Osteoblast (primary cell): ENCODE data around the gene OPTN. TPM values are rescaled to one million over a fixed set of nuclear protein-coding genes. Genes with fewer than 3 reads are reported as not detected.
A peak's percentile ranks its signal among the peaks of the same experiment; 100 is the strongest.

Source experiments
- DNase-seq: peaks from one replicate; pipeline ENCODE4 v3.0.0; 2011; ENCODE audit warnings: low spot score, mixed read lengths; ENCODE audit not compliant: insufficient read length; ENCODE audit errors: missing footprints
- H2AFZ ChIP-seq: 2 replicates; pipeline ENCODE4 v1.6.0; 2011; ENCODE audit warnings: mild to moderate bottlenecking, low read length
- H3K27ac ChIP-seq: 2 replicates; pipeline ENCODE4 v1.5.1; 2011; ENCODE audit warnings: mild to moderate bottlenecking, low read depth, low read length, moderate library complexity
- H3K27me3 ChIP-seq: 2 replicates; pipeline ENCODE4 v1.6.0; 2012; ENCODE audit warnings: mild to moderate bottlenecking, control low read depth, inconsistent platforms, low read length, moderate library complexity; ENCODE audit not compliant: insufficient read depth
- H3K36me3 ChIP-seq: 2 replicates; pipeline ENCODE4 v1.5.1; 2011; ENCODE audit warnings: mild to moderate bottlenecking, low read length, control low read depth, moderate library complexity; ENCODE audit not compliant: insufficient read depth
- H3K4me1 ChIP-seq: 2 replicates; pipeline ENCODE4 v1.5.1; 2011; ENCODE audit warnings: mild to moderate bottlenecking, low read length, control low read depth, moderate library complexity; ENCODE audit not compliant: insufficient read depth
- H3K4me2 ChIP-seq: 2 replicates; pipeline ENCODE4 v1.6.0; 2011; ENCODE audit warnings: mild to moderate bottlenecking, low read length; ENCODE audit not compliant: insufficient read depth
- H3K4me3 ChIP-seq: fragments of 200-600 bp; sonication (generic); 3 replicates; pipeline ENCODE4 v1.5.1; 2012; ENCODE audit warnings: mild to moderate bottlenecking, low read length, inconsistent platforms; ENCODE audit not compliant: insufficient read depth
- H3K79me2 ChIP-seq: 2 replicates; pipeline ENCODE4 v1.6.0; 2012; ENCODE audit warnings: mild to moderate bottlenecking, low read length, control low read depth, inconsistent platforms; ENCODE audit not compliant: insufficient read depth
- H3K9me3 ChIP-seq: 2 replicates; pipeline ENCODE4 v1.5.1; 2011; ENCODE audit warnings: low read depth, low read length, control low read depth
- H4K20me1 ChIP-seq: 2 replicates; pipeline ENCODE4 v1.6.0; 2012; ENCODE audit warnings: mild to moderate bottlenecking, low read length, control low read depth; ENCODE audit not compliant: insufficient read depth
- total RNA-seq: library from RNA; depleted of rRNA; stranded (reverse); fragments of >200 nt; gene quantifications from 2 replicates; pipeline ENCODE4 v1.2.3, GENCODE V29; 2012
- TF ChIP-seq, protein P1 (sequence below): IDR thresholded peaks from 2 replicates; pipeline ENCODE4 v1.5.1; 2011; ENCODE audit warnings: mild to moderate bottlenecking, low read depth, low read length, moderate library complexity; ENCODE audit errors: extremely low read depth

Gene OPTN
- total RNA-seq, 1 donor = 140 TPM

- Histone ChIP-seq H2AFZ (no peak overlapping the region), H3K27ac (no peak overlapping the region), H3K4me3 (no peak overlapping the region), H4K20me1 (no peaks in the 10 kb centered on the region), H3K9me3 (no peaks in the 10 kb centered on the region), H3K27me3 (no peaks in the 10 kb centered on the region), H3K4me1 (no peaks in the 10 kb centered on the region), H3K4me2 (no peak overlapping the region), H3K79me2 (no peaks in the 10 kb centered on the region), H3K36me3 (no peaks in the 10 kb centered on the region)
- DNase-seq = no peak
- TF ChIP-seq, protein P1, sequence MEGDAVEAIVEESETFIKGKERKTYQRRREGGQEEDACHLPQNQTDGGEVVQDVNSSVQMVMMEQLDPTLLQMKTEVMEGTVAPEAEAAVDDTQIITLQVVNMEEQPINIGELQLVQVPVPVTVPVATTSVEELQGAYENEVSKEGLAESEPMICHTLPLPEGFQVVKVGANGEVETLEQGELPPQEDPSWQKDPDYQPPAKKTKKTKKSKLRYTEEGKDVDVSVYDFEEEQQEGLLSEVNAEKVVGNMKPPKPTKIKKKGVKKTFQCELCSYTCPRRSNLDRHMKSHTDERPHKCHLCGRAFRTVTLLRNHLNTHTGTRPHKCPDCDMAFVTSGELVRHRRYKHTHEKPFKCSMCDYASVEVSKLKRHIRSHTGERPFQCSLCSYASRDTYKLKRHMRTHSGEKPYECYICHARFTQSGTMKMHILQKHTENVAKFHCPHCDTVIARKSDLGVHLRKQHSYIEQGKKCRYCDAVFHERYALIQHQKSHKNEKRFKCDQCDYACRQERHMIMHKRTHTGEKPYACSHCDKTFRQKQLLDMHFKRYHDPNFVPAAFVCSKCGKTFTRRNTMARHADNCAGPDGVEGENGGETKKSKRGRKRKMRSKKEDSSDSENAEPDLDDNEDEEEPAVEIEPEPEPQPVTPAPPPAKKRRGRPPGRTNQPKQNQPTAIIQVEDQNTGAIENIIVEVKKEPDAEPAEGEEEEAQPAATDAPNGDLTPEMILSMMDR = no peak
Measured at GRCh38 chr10:13054844-13055243, 45.1 kb upstream of the OPTN start.

GRCh38 chr10:13056456-13057077, 43.4 kb upstream of the OPTN start:
- H3K4me2 ChIP-seq = no peak overlapping the region
- no peak overlapping the region for H2AFZ ChIP-seq
- DNase-seq = no peak
- no peaks in the 10 kb centered on the region for H3K9me3 ChIP-seq
- no peak overlapping the region for H3K4me3 ChIP-seq
- H4K20me1 ChIP-seq = no peaks in the 10 kb centered on the region
- H3K36me3 ChIP-seq = no peaks in the 10 kb centered on the region
- peaks cover 10% of the 10 kb centered on the region for H3K27me3 ChIP-seq
- no peaks in the 10 kb centered on the region for H3K4me1 ChIP-seq
- TF ChIP-seq, protein P1 = peak; percentile 60
- H3K27ac ChIP-seq = no peak overlapping the region
- no peaks in the 10 kb centered on the region for H3K79me2 ChIP-seq

GRCh38 chr10:13062803-13063202, 37.2 kb upstream of the OPTN start:
- H3K4me3 ChIP-seq = no peak overlapping the region
- TF ChIP-seq, protein P1 = no peak
- H3K27ac ChIP-seq = no peak overlapping the region
- H4K20me1 ChIP-seq = no peaks in the 10 kb centered on the region
- no peaks in the 10 kb centered on the region for H3K4me1 ChIP-seq
- no peaks in the 10 kb centered on the region for H3K9me3 ChIP-seq
- peaks cover 17% of the 10 kb centered on the region for H3K27me3 ChIP-seq
- no peak for DNase-seq
- no peak overlapping the region for H3K4me2 ChIP-seq
- no peaks in the 10 kb centered on the region for H3K79me2 ChIP-seq
- H2AFZ ChIP-seq = no peak overlapping the region
- no peaks in the 10 kb centered on the region for H3K36me3 ChIP-seq

DNA sequence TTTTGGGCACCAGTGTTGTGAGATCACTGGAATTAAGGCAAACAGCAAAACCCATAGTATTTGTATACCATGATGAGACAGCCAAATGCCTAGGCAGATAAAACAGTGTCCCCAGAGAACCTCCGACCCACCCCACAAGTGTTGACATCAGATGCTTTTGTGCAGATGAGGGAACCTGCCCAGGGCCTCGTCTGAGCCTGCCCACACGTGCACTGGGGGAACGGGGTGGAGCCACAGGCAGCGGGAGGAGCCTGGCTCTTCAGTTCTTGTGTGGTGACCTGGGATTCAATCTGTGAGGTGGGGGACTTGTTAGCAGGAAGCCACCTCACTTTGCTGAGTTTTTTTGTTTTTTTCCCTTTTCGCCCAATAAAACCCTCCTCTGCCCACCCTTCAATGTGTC, 33.4 kb upstream of the OPTN start:
- Histone ChIP-seq H3K9me3 (no peaks in the 10 kb centered on the region), H3K27ac (no peak overlapping the region)
- TF ChIP-seq, protein P1 = no peak

More for the DNA sequence above, 33.4 kb upstream of the OPTN start:
- no peaks in the 10 kb centered on the region for H3K36me3 ChIP-seq
- DNase-seq = no peak
- H3K4me3 ChIP-seq = no peak overlapping the region
- no peak overlapping the region for H2AFZ ChIP-seq
- no peaks in the 10 kb centered on the region for H3K79me2 ChIP-seq
- no peak overlapping the region for H3K4me2 ChIP-seq
- H3K4me1 ChIP-seq = no peaks in the 10 kb centered on the region
- peaks cover 10% of the 10 kb centered on the region for H3K27me3 ChIP-seq
- H4K20me1 ChIP-seq = no peaks in the 10 kb centered on the region
